Stimulated activated CD4-positive, alpha-beta T cell treated with anti-CD3 and anti-CD28 coated beads, Interleukin-2, amount 100 ng/mL, for 24 hours (primary cell): Measurements from ENCODE around the gene MREG.
"Not testable (repeated sequence)": the region's sequence is repeated elsewhere in the genome, so short reads cannot be mapped to it uniquely, and the experiment has no call there.

Source experiments
- DNase-seq, 2 donors: peaks; one replicate each; pipeline ENCODE4 v3.0.0-alpha.2; 2020

Gene MREG

GRCh38 chr2:215951558-215951957, 61.8 kb downstream of the MREG start:
- no peak for DNase-seq

GRCh38 chr2:215949991-215950404, 63.4 kb downstream of the MREG start:
- no peak for DNase-seq

- DNase-seq = no peak
Observed at GRCh38 chr2:215948051-215948450, 65.3 kb downstream of the MREG start.

GRCh38 chr2:215946586-215946985, 66.8 kb downstream of the MREG start:
- no peak for DNase-seq

- DNase-seq = no peak
Observed at GRCh38 chr2:215942194-215942593, 71.2 kb downstream of the MREG start.

- DNase-seq = no peak
Observed at GRCh38 chr2:215941726-215942125, 71.6 kb downstream of the MREG start.

GRCh38 chr2:215940645-215941184, 72.6 kb downstream of the MREG start:
- no peak for DNase-seq

- DNase-seq = no peak
Observed at GRCh38 chr2:215937190-215937589, 76.2 kb downstream of the MREG start.

GRCh38 chr2:215933151-215933550, 80.2 kb downstream of the MREG start:
- DNase-seq = no peak

GRCh38 chr2:215931256-215931903, 82.0 kb downstream of the MREG start:
- peak; percentile 55 to 62 for DNase-seq

- no peak for DNase-seq
Observed at GRCh38 chr2:215930505-215931253, 82.7 kb downstream of the MREG start.

GRCh38 chr2:215929602-215930335, 83.6 kb downstream of the MREG start:
- DNase-seq = no peak

GRCh38 chr2:215928086-215928485, 85.3 kb downstream of the MREG start:
- DNase-seq = no peak

- DNase-seq = not testable (repeated sequence)
Observed at GRCh38 chr2:215926992-215927391, 86.4 kb downstream of the MREG start.

GRCh38 chr2:215921895-215922294, 91.5 kb downstream of the MREG start:
- no peak for DNase-seq

GRCh38 chr2:215920244-215921100, 92.9 kb downstream of the MREG start:
- peak; percentile 54 to 60 for DNase-seq

- DNase-seq = no peak
Observed at GRCh38 chr2:215919624-215920243, 93.6 kb downstream of the MREG start.

GRCh38 chr2:215918901-215919599, 94.3 kb downstream of the MREG start:
- no peak for DNase-seq

GRCh38 chr2:215917953-215918620, 95.3 kb downstream of the MREG start:
- no peak for DNase-seq

- DNase-seq = no peak
Observed at GRCh38 chr2:215915441-215915840, 97.9 kb downstream of the MREG start.

- DNase-seq = no peak
Observed at GRCh38 chr2:215914777-215915165, 98.6 kb downstream of the MREG start.
